PC-9 (cell line): Measurements from ENCODE around the gene ZNF785. TPM values are rescaled to one million over a fixed set of nuclear protein-coding genes. Genes with fewer than 3 reads are reported as not detected.
"Not testable (repeated sequence)": the region's sequence is repeated elsewhere in the genome, so short reads cannot be mapped to it uniquely, and the experiment has no call there.

Experiments used
- Bru-seq: library from RNA; stranded (reverse); fragments of 400-500 nt; gene quantifications from one replicate; lab custom pipeline; 2021; lab: Mats Ljungman, UMichigan
- BruChase-seq, 2 experiments: library from RNA; stranded (reverse); fragments of 400-500 nt; gene quantifications; one replicate each; lab custom pipeline; 2021; lab: Mats Ljungman, UMichigan
- BruUV-seq: library from RNA; stranded (reverse); fragments of 400-500 nt; replicated peaks from 2 replicates; lab custom pipeline; 2021; lab: Mats Ljungman, UMichigan
- CTCF ChIA-PET: fragments of 300-600 bp; sonication (Branson Sonifier 250); formaldehyde crosslinking; loops from one replicate; lab custom pipeline; 2022; ENCODE audit warnings: antibody characterized with exemption; lab: Charles Lee
- POLR2A ChIA-PET: fragments of 300-600 bp; sonication (Branson Sonifier 250); formaldehyde crosslinking; loops from one replicate; lab custom pipeline; 2022; ENCODE audit warnings: antibody characterized with exemption; ENCODE audit not compliant: unreplicated experiment; lab: Charles Lee
- DNase-seq, 2 experiments: peaks; one replicate each; pipeline versions ENCODE4 v3.0.0 to v3.0.0-alpha.2; 2015 to 2022; ENCODE audit warnings: mixed read lengths in 1 of 2
- H2AFZ ChIP-seq: fragments of 200-600 bp; sonication (generic); 2 replicates; pipeline ENCODE4 v1.8.1; 2017; ENCODE audit warnings: antibody characterized with exemption
- H3F3A ChIP-seq: fragments of 200-600 bp; sonication (generic); 2 replicates; pipeline ENCODE4 v1.8.1; 2017; ENCODE audit warnings: antibody characterized with exemption, mild to moderate bottlenecking, low read depth; ENCODE audit not compliant: insufficient read depth
- H3K27ac ChIP-seq: fragments of 200-600 bp; sonication (generic); 2 replicates; pipeline ENCODE4 v1.6.1; 2016; ENCODE audit warnings: mixed run types
- H3K27me3 ChIP-seq: fragments of 200-600 bp; sonication (generic); 2 replicates; pipeline ENCODE4 v1.6.1; 2016; ENCODE audit warnings: low read depth, mixed run types; ENCODE audit not compliant: insufficient read depth
- H3K36me3 ChIP-seq: fragments of 200-600 bp; sonication (generic); 2 replicates; pipeline ENCODE4 v1.6.1; 2016; ENCODE audit warnings: low read depth, mixed run types
- H3K4me1 ChIP-seq: fragments of 200-600 bp; sonication (generic); replicated peaks from 2 replicates; pipeline ENCODE4 v1.6.1; 2016; ENCODE audit warnings: mixed run types; ENCODE audit not compliant: insufficient read depth
- H3K4me2 ChIP-seq: fragments of 200-600 bp; sonication (generic); 2 replicates; pipeline ENCODE4 v1.6.1; 2017; ENCODE audit warnings: mixed run types
- H3K4me3 ChIP-seq: fragments of 200-600 bp; sonication (generic); 2 replicates; pipeline ENCODE4 v1.6.1; 2016; ENCODE audit warnings: mixed run types
- H3K79me2 ChIP-seq: fragments of 200-600 bp; sonication (generic); 2 replicates; pipeline ENCODE4 v1.6.1; 2017; ENCODE audit warnings: low read depth, mixed run types
- H3K9me2 ChIP-seq: fragments of 200-600 bp; sonication (generic); 2 replicates; pipeline ENCODE4 v1.8.1; 2017; ENCODE audit warnings: mild to moderate bottlenecking; ENCODE audit not compliant: insufficient read depth
- H3K9me3 ChIP-seq: fragments of 200-600 bp; sonication (generic); 2 replicates; pipeline ENCODE4 v1.8.1; 2016; ENCODE audit warnings: low read depth; ENCODE audit not compliant: insufficient read depth
- H4K20me1 ChIP-seq: fragments of 200-600 bp; sonication (generic); 2 replicates; pipeline ENCODE4 v1.8.1; 2017; ENCODE audit not compliant: insufficient read depth
- CTCF ChIP-seq: fragments of 200-600 bp; sonication (generic); conservative IDR thresholded peaks from 2 replicates; pipeline ENCODE4 v1.6.1; 2017; ENCODE audit warnings: mixed run types, antibody characterized with exemption, mild to moderate bottlenecking, moderate library complexity
- EZH2 ChIP-seq: fragments of 200-600 bp; sonication (generic); IDR thresholded peaks from 2 replicates; pipeline ENCODE4 v1.8.0; 2017; ENCODE audit warnings: antibody characterized with exemption, low read depth
- intact Hi-C: fragments of 100-400 bp; cut with micrococcal nuclease; formaldehyde crosslinking; loops from one replicate; pipeline ENCODE4 v1.10.0; 2022; ENCODE audit not compliant: unreplicated experiment
- long read RNA-seq: library from polyadenylated mRNA; stranded (forward); transcript quantifications from one replicate; pipeline ENCODE4 v2.0.0, GENCODE V29; 2022
- total RNA-seq: library from RNA; stranded (reverse); gene quantifications from 2 replicates; pipeline ENCODE4 v1.2.3, GENCODE V29; 2021

ZNF785 gene
- total RNA-seq (30.9 and 39.8 TPM in 2 replicates), Bru-seq, nascent RNA (percentile 76 among the genes with signal in this experiment), BruChase-seq, experiment 1, labeled RNA remaining after a 2-hour chase (percentile 81 among the genes with signal in this experiment), BruChase-seq, experiment 2, labeled RNA remaining after a 6-hour chase (percentile 78 among the genes with signal in this experiment)
- long read RNA-seq, partial matches to known transcripts: 2 of 4 reads
- long read RNA-seq, other reads (novel, unspliced or antisense): 2 of 4 reads

- CTCF ChIA-PET: no interaction called here
- H3K4me2 ChIP-seq: peak within 1 kb of the TSS; percentile 95
- H3K9me3 ChIP-seq: no peaks in the 10 kb centered on the region
- H3K27me3 ChIP-seq: no peaks in the 10 kb centered on the region
- peak within 1 kb of the TSS; percentile 97 for H2AFZ ChIP-seq
- peaks cover 13% of the 10 kb centered on the region; the same call in 1 of the 2 replicates for H3F3A ChIP-seq
- peaks cover 51% of the 10 kb centered on the region for H3K79me2 ChIP-seq
- POLR2A ChIA-PET: interaction anchor here (0.7 to 1.0 kb wide), 3 partner anchors 25 to 143 kb away, joined by 3 to 7 read pairs (median 6); partner anchors contain the start of gene ZNF764
- TF ChIP-seq EZH2 (no peak), CTCF (peak; percentile 46)
- intact Hi-C loops: loop anchor here (1.0 to 2.0 kb wide), 4 partner anchors 14 to 73 kb away; partner anchors contain the start of genes FBRS, ZNF688 and ZNF764
- no peaks in the 10 kb centered on the region; the same call in 1 of the 2 replicates for H4K20me1 ChIP-seq
- no peaks in the 10 kb centered on the region for H3K9me2 ChIP-seq
- BruUV-seq: TSS peak; percentile 56
- peaks cover 12% of the 10 kb centered on the region; the same call in 1 of the 2 replicates for H3K4me1 ChIP-seq
- DNase-seq: peak; percentile 97 to 98
- H3K36me3 ChIP-seq: 0 out of 2 replicates have a peak, but pooled peaks cover 7% of the 10 kb centered on the region
- peak within 1 kb of the TSS; percentile 57 for H3K27ac ChIP-seq
- peak within 1 kb of the TSS; percentile 89 for H3K4me3 ChIP-seq
These were observed at the start of gene ZNF785 for GRCh38 chr16:30585400-30586191. TSS of gene ZNF785 (minus strand) at chr16:30585697. CDS start at chr16:30585611, 86 bp downstream.

- Histone ChIP-seq H3K4me3 (peak overlapping the region; percentile 86), H3K27me3 (no peaks in the 10 kb centered on the region), H3K4me1 (peaks cover 15% of the 10 kb centered on the region; the same call in 1 of the 2 replicates), H3K79me2 (peaks cover 25% of the 10 kb centered on the region), H3F3A (peaks cover 26% of the 10 kb centered on the region), H2AFZ (peak overlapping the region; percentile 85), H3K36me3 (no peaks in the 10 kb centered on the region), H3K27ac (peak overlapping the region; percentile 75), H4K20me1 (no peaks in the 10 kb centered on the region), H3K9me3 (no peaks in the 10 kb centered on the region), H3K4me2 (peak overlapping the region; percentile 82), H3K9me2 (no peaks in the 10 kb centered on the region)
- CTCF ChIA-PET: interaction anchor here (0.6 to 1.0 kb wide), 4 partner anchors 17 to 216 kb away, joined by 3 to 8 read pairs (median 4); partner anchors contain the start of genes DCTPP1 and PRR14
- no TSS peak for BruUV-seq
- intact Hi-C loops: no loop called here
- POLR2A ChIA-PET: interaction anchor here (0.5 to 1.0 kb wide), 8 partner anchors 25 to 586 kb away, joined by 3 to 31 read pairs (median 4); partner anchors contain the start of genes DCTPP1 and ZNF764
- DNase-seq: no peak
- TF ChIP-seq EZH2 (no peak), CTCF (0 out of 2 replicates have a peak, but pooled peaks have one; percentile 21)
These were observed 48.0 kb upstream of the ZNF785 start for GRCh38 chr16:30633526-30633925.

- H3K4me3 ChIP-seq, H3K9me3 ChIP-seq, H3K36me3 ChIP-seq, DNase-seq, intact Hi-C loops, H3K9me2 ChIP-seq, H3K27ac ChIP-seq, H3K27me3 ChIP-seq, CTCF ChIA-PET, BruUV-seq, H4K20me1 ChIP-seq, H3K4me2 ChIP-seq, H2AFZ ChIP-seq: not testable (repeated sequence)
- peaks cover 20% of the 10 kb centered on the region for H3F3A ChIP-seq
- peaks cover 16% of the 10 kb centered on the region; the same call in 1 of the 2 replicates for H3K4me1 ChIP-seq
- POLR2A ChIA-PET: interaction anchor here (0.7 to 1.3 kb wide), 2 partner anchors 203 to 542 kb away, joined by 5 to 6 read pairs; partner anchors contain the start of gene DCTPP1
- H3K79me2 ChIP-seq: peaks cover 25% of the 10 kb centered on the region
These were observed 47.0 kb upstream of the ZNF785 start for GRCh38 chr16:30632454-30632853.
